Right atrium auricular region (tissue), 2 donors: Measurements from ENCODE around the gene BEX4. TPM values are rescaled to one million over a fixed set of nuclear protein-coding genes. Genes with fewer than 3 reads are reported as not detected.

Experiments used
- DNase-seq: peaks from one replicate; pipeline ENCODE4 v3.0.0-alpha.2; 2019; ENCODE audit warnings: low spot score
- H3K27ac ChIP-seq, 2 donors: fragments of 200-600 bp; sonication (generic); 1 replicate in 1 of 2; 2 replicates in 1 of 2; pipeline ENCODE4 v1.5.1; 2016 to 2019
- H3K27me3 ChIP-seq, 2 donors: fragments of 200-600 bp; sonication (generic); one replicate each; pipeline versions ENCODE4 v1.5.1 to v1.6.0; 2017 to 2019
- H3K36me3 ChIP-seq: fragments of 200-600 bp; sonication (generic); one replicate; pipeline ENCODE4 v1.5.1; 2016
- H3K4me1 ChIP-seq, 2 donors: fragments of 200-600 bp; sonication (generic); one replicate each; pipeline versions ENCODE4 v1.5.1 to v1.6.0; 2017 to 2019
- H3K4me3 ChIP-seq, 2 donors: fragments of 200-600 bp; sonication (generic); 1 replicate in 1 of 2; 2 replicates in 1 of 2; pipeline ENCODE4 v1.5.1; 2017 to 2019; ENCODE audit warnings: mild to moderate bottlenecking in 1 of 2, moderate library complexity in 1 of 2
- H3K9me3 ChIP-seq, 2 donors: fragments of 200-600 bp; sonication (generic); one replicate each; pipeline ENCODE4 v1.5.1; 2019
- total RNA-seq, 2 donors: library from RNA; depleted of rRNA; stranded (reverse); fragments of >200 nt; gene quantifications; one replicate each; pipeline ENCODE4 v1.1.0, GENCODE V29; 2016
- TF ChIP-seq, protein P1 (sequence below), 2 donors: fragments of 200-600 bp; sonication (generic); IDR thresholded peaks; one replicate each; pipeline ENCODE4 v1.5.1; 2019; ENCODE audit warnings: antibody characterized with exemption in 2 of 2

Gene BEX4
- total RNA-seq, 2 donors from 2014 or later, result 72.2 to 74.9 TPM

DNA sequence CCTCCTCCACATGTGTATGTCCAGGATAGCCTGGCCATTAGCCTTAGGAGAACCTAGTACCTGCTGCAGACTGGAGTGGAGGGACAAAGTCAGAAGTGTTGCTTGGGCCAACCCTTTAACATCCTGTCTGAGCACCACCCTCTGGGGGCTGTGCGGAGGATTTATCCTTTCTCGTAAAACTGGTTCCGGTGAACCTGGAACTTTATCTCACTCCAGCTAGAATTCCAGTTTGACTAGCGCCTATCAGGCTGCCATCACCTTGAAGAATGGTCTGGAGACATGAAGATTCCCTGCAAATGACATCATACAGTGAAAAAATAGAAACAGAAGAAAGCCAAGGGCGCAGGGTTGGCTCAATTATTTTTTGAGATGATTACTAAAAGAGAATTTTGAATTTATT is 36.1 kb downstream of the BEX4 start:
- H3K36me3 ChIP-seq, result no peaks in the 10 kb centered on the region
- no peak for DNase-seq
- H3K27ac ChIP-seq, result no peak overlapping the region
- no peak overlapping the region for H3K4me3 ChIP-seq
- no peaks in the 10 kb centered on the region for H3K9me3 ChIP-seq
- TF ChIP-seq, protein P1, sequence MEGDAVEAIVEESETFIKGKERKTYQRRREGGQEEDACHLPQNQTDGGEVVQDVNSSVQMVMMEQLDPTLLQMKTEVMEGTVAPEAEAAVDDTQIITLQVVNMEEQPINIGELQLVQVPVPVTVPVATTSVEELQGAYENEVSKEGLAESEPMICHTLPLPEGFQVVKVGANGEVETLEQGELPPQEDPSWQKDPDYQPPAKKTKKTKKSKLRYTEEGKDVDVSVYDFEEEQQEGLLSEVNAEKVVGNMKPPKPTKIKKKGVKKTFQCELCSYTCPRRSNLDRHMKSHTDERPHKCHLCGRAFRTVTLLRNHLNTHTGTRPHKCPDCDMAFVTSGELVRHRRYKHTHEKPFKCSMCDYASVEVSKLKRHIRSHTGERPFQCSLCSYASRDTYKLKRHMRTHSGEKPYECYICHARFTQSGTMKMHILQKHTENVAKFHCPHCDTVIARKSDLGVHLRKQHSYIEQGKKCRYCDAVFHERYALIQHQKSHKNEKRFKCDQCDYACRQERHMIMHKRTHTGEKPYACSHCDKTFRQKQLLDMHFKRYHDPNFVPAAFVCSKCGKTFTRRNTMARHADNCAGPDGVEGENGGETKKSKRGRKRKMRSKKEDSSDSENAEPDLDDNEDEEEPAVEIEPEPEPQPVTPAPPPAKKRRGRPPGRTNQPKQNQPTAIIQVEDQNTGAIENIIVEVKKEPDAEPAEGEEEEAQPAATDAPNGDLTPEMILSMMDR (IDR thresholded peaks at IDR 0.05), result no peak
- H3K4me1 ChIP-seq, result peaks cover 0 to 10% of the 10 kb centered on the region in 2 donors
- H3K27me3 ChIP-seq, result no peaks in the 10 kb centered on the region

DNA sequence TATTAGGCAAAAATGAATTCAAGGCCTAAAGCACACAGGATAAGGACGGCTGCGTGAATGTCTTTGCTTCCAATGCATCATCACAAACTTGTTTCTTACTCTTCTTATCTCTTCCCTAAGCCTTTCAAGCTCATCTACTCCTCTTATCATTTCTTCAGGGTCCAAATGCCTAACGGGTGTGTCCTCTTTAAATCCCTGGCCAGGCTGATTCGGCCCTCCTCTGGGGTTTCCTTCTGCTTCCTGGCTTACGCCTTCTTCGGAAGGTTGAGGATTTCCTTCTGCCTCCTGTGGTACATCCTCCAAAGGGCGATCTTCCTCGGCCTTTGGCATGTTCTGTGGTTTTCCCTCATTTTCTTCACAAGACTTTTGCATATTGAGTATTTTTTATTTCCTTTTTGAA is 38.7 kb downstream of the BEX4 start:
- Histone ChIP-seq H3K27me3 (no peaks in the 10 kb centered on the region), H3K4me1 (peaks cover 0 to 10% of the 10 kb centered on the region in 2 donors), H3K9me3 (no peaks in the 10 kb centered on the region), H3K36me3 (no peaks in the 10 kb centered on the region), H3K27ac (peak overlapping the region; percentile 88 to 95), H3K4me3 (peak overlapping the region; percentile 58 to 61)
- DNase-seq, result no peak
- TF ChIP-seq, protein P1 (IDR thresholded peaks at IDR 0.05), result no peak

DNA sequence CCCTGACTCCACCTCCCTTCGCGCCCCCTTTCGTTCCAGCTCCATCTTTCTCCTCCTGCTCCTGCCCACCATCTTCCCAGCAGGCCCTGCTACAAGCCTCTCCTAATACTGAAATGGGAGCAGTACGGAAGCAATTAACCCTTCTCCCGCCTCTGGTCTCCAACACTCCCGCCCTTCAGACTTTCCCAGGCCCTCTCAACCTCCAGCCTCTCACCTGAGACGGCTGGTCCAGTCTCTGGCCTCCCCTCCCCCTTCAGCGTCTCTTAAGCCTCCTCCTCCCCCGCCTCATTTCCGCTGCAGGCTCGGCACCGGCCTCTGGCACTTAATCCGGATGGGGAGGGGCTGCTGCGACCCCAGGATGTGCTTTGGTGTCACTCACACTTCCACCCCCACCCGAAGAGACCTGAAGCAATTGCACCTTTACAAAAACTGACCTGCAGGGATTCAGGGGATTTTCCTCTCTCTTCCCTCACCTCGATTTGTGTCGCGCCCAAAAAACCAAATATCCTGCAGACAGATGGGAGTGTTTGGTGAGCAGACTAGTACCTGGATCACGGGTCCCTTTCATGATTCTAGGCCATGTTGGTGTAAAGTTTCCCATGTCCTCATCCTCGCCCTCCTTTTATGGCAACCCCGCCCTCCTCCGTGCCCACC is 39.4 kb downstream of the BEX4 start:
- Histone ChIP-seq H3K4me1 (peaks cover 0 to 10% of the 10 kb centered on the region in 2 donors), H3K9me3 (no peaks in the 10 kb centered on the region), H3K27ac (peak overlapping the region; percentile 88 to 95), H3K36me3 (no peaks in the 10 kb centered on the region), H3K4me3 (peak overlapping the region; percentile 58 to 61), H3K27me3 (no peaks in the 10 kb centered on the region)
- TF ChIP-seq, protein P1 (IDR thresholded peaks at IDR 0.05), result no peak
- DNase-seq, result no peak

DNA sequence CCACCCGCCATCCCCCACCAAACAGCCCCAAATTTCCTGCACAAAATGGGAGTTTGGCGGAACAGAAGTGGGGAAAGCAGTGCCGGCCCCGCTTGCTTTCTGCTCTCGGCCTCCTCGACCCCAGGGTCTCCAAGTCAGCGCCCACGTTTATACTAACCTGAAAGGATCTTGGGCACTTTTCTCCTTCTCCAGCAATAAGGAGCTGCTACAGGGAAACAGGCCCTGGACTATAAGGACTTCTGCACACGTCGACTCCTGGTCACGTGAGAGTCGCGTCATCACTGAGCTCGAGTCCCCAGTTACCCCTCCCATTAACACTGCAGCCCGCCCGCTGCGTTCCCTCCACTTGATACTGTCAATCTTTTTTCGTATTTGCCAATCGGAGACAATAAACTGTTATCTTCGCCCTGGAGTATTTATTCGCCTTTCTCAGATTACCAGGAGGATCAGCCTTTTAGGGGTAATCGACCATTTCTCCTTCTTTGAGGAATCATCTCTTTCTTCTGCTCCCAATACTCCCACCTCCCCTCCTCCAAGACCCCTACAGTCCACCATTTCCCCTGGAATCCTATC is 40.1 kb downstream of the BEX4 start, which contains the start of gene TCEAL8:
Gene TCEAL8 (minus strand): TSS at position 235 of the 573 bp plus-strand sequence. CDS start 1,176 bp downstream, outside the sequence.
- H3K4me3 ChIP-seq, result peak within 1 kb of the TSS; percentile 58 to 61
- peaks cover 0 to 10% of the 10 kb centered on the region in 2 donors for H3K4me1 ChIP-seq
- TF ChIP-seq, protein P1 (IDR thresholded peaks at IDR 0.05), result no peak
- DNase-seq, result peak; percentile 88
- no peaks in the 10 kb centered on the region for H3K27me3 ChIP-seq
- no peaks in the 10 kb centered on the region for H3K9me3 ChIP-seq
- no peaks in the 10 kb centered on the region for H3K36me3 ChIP-seq
- H3K27ac ChIP-seq, result peak within 1 kb of the TSS; percentile 88 to 95

DNA sequence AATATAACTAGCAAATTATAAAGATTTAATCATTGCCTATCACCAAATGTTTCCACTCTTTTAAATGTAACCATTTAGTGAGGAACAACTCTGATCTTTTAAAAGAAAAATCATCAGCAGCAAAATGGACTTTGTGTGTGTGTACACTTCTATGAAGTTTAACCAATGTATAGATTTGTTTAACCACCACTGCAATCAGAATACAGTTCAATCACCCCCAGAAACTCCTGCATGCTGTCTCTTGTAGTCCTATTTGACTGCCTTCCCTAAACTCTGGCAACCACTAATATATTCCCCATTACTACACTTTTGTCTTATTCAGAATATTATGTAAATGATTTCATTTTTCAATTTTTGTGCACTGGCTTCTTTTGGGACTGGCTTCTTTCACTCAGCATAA is 41.7 kb downstream of the BEX4 start:
- no peak for DNase-seq
- no peaks in the 10 kb centered on the region for H3K27me3 ChIP-seq
- H3K4me3 ChIP-seq, result no peak overlapping the region
- no peaks in the 10 kb centered on the region for H3K36me3 ChIP-seq
- peaks cover 0 to 10% of the 10 kb centered on the region in 2 donors for H3K4me1 ChIP-seq
- TF ChIP-seq, protein P1 (IDR thresholded peaks at IDR 0.05), result no peak
- H3K27ac ChIP-seq, result no peak overlapping the region
- no peaks in the 10 kb centered on the region for H3K9me3 ChIP-seq
